Muscle of back (tissue), 13 donors: ENCODE data around the gene RAB14. TPM values are rescaled to one million over a fixed set of nuclear protein-coding genes. Genes with fewer than 3 reads are reported as not detected.

ENCODE experiments used
- DNase-seq, 3 donors: peaks; one replicate each; pipeline versions ENCODE4 v3.0.0 to v3.0.0-alpha.2; 2013
- long read RNA-seq, 9 donors: transcript quantifications; one replicate each; lab custom pipeline, GENCODE V29; 2026
- polyA plus RNA-seq, 10 donors: library from polyadenylated mRNA; unstranded; fragments of 120-200 nt; gene quantifications; one replicate each; pipeline ENCODE4 v1.2.1, GENCODE V29; 2013; ENCODE audit not compliant: insufficient read length in 10 of 10

The RAB14 gene
- polyA plus RNA-seq: 10 to 100 TPM; 48.6 to 68.1 (median 55.4) TPM
- long read RNA-seq, donor 1, full-length matches to known transcripts: 18 of 18 reads
- long read RNA-seq, donor 1, partial matches to known transcripts: 0 of 18 reads
- long read RNA-seq, donor 1, other reads (novel, unspliced or antisense): 0 of 18 reads
- long read RNA-seq, donor 2, full-length matches to known transcripts: 28 of 28 reads
- long read RNA-seq, donor 2, partial matches to known transcripts: 0 of 28 reads
- long read RNA-seq, donor 2, other reads (novel, unspliced or antisense): 0 of 28 reads
- long read RNA-seq, donor 3: 0 reads
- long read RNA-seq, donor 4, full-length matches to known transcripts: 20 of 20 reads
- long read RNA-seq, donor 4, partial matches to known transcripts: 0 of 20 reads
- long read RNA-seq, donor 4, other reads (novel, unspliced or antisense): 0 of 20 reads
- long read RNA-seq, donor 5, full-length matches to known transcripts: 27 of 35 reads
- long read RNA-seq, donor 5, partial matches to known transcripts: 8 of 35 reads
- long read RNA-seq, donor 5, other reads (novel, unspliced or antisense): 0 of 35 reads
- long read RNA-seq, donor 6, full-length matches to known transcripts: 30 of 30 reads
- long read RNA-seq, donor 6, partial matches to known transcripts: 0 of 30 reads
- long read RNA-seq, donor 6, other reads (novel, unspliced or antisense): 0 of 30 reads
- long read RNA-seq, donor 7, full-length matches to known transcripts: 20 of 20 reads
- long read RNA-seq, donor 7, partial matches to known transcripts: 0 of 20 reads
- long read RNA-seq, donor 7, other reads (novel, unspliced or antisense): 0 of 20 reads
- long read RNA-seq, donor 8, full-length matches to known transcripts: 18 of 18 reads
- long read RNA-seq, donor 8, partial matches to known transcripts: 0 of 18 reads
- long read RNA-seq, donor 8, other reads (novel, unspliced or antisense): 0 of 18 reads
- long read RNA-seq, donor 9, full-length matches to known transcripts: 3 of 3 reads
- long read RNA-seq, donor 9, partial matches to known transcripts: 0 of 3 reads
- long read RNA-seq, donor 9, other reads (novel, unspliced or antisense): 0 of 3 reads

GRCh38 chr9:121201738-121202533 lies at the start of gene RAB14:
TSS of gene RAB14 (minus strand) at chr9:121201869. CDS start at chr9:121193412, 8,457 bp downstream.
- peak; percentile 98 to 100 (median 100) for DNase-seq

DNA sequence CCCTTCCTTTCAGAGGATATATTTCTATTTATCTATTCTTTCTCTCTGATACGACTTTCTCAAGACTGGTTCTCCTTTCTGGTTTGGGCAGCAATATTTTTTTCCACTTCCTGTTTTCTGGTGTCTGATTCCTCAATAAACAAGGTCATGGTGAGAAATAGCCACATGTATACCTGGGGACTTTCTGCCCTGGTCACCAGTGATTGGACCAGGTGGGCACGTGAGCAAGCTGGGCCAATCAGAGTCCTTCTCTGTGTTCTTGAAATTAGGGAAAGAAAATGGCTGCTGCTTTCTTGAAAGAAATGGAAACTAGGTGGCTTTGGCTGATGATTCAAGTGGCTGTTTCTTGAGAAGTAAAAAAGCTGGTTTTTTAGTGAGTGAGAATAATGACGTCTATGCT lies 47.9 kb upstream of the RAB14 start:
- no peak for DNase-seq

DNA sequence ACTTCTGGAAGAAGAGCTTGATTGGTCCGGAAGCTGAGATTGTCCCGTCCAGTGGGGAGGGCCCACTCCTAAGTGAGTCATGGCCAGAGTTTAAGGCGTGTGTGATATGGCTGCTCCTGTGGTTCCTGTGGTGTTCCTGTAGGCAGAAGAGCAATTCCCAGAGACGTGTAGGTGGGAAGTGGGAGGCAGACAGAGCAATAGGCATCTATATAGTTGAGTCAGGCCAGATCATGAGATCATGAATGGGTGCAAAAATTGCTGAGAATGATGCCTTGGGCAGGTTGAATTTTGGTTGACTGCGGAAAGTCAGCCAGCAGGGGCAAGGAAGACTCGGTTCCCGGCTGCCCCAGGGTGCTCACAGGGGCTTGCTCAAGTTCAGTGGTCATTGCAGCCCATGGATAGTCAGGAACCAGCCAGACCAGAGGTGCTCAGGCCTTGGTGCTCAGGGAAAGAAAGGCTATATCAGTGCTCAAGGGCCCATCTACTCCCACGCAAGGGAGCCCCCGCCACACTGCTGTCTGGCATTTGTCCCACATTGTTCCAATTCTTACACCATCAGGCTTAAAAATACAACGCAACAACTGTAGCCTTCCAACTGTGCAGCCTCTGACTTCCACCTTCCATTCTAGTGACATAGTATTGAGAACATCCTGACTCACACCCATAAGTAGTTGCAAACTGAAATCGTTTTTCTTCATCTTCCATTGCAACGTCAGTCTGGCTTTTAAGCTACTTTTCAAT lies 45.3 kb upstream of the RAB14 start:
- DNase-seq: peak in 1 of 3 donors; percentile 77

GRCh38 chr9:121242959-121243346 lies 41.3 kb upstream of the RAB14 start:
- peak in 1 of 3 donors; percentile 63 for DNase-seq

- DNase-seq: peak in 1 of 3 donors; percentile 47
These were observed 40.7 kb upstream of the RAB14 start for GRCh38 chr9:121242219-121242958.

- DNase-seq: peak in 1 of 3 donors; percentile 59
These were observed 38.9 kb upstream of the RAB14 start for GRCh38 chr9:121240472-121241135.

DNA sequence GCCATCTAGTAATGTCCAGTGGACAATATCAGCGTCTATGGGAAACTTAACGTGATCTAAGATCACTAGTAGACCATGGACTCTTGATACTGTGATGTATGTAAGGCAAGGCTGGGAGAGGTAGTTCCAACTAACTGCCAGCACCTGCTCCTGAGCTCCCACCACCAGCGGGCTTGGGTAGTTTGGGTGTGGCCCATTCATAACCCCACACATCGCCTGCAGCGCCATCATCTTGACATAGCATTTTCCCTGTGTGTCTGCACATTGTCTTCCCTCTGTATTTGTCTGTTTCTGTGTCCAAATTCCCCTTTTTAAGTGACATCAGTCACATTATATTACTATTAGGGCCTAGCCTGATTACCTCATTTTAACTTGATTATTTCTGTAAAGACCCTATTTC lies 38.2 kb upstream of the RAB14 start:
- DNase-seq: no peak

DNA sequence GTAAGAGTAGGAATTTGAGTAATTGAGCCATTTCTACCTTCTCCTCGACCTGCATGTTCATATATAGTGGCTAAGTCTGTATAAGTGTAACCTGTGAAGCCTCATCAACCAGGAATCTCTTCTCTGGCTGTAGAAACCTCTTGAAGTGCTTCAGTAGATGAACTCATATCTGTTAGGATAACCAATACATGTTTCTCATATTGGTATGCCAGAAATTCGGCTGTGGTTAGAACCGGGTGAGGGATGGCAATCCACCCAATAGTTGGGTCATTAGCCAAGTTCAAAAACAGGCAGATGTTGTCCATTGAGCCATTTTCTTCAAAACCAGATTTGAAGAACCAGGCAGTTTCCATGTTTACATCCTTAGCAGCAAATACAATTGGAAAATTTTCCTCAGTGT lies 37.4 kb upstream of the RAB14 start:
- DNase-seq: no peak

DNA sequence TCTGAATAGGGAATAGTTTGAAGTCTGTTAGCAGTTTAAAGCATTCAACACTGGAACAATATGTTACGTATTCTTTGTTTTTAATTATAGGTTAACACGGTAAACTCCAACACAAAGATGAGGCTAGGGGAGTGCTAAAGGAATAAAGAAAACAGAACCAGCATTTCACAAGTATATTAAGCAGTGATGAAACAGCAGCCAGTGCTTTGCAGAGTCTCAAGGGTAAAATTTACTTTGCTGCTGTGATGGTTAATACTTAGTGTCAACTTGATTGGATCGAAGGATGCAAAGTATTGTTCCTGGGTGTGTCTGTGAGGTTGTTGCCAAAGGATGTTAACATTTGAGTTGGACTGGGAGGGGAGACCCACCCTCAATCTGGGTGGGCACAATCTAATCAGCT lies 36.2 kb upstream of the RAB14 start:
- DNase-seq: no peak

GRCh38 chr9:121235512-121235911 lies 33.8 kb upstream of the RAB14 start:
- DNase-seq: no peak

- no peak for DNase-seq
These were observed 33.1 kb upstream of the RAB14 start for GRCh38 chr9:121234832-121235161.

GRCh38 chr9:121233906-121234831 lies 32.5 kb upstream of the RAB14 start:
- DNase-seq: peak in 1 of 3 donors; percentile 40

DNA sequence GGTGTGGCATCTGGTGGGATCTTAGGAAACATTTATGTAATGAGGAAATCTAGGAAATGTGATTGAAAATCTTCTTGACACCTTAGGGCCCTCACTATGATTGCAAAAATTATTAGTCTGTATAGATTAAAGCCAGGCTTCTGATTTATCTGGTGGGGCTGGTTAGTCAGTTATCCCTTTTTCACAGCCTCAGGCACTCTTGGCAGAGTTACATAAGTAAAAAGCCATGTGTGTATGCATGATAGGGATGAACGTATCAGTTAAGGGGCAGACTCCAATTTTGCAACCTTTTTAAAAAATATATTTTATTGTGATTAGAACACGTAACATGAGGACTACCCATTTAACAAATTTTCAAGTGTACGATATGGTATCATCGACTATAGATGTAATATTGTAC lies 30.6 kb upstream of the RAB14 start:
- no peak for DNase-seq

GRCh38 chr9:121230256-121230655 lies 28.6 kb upstream of the RAB14 start:
- no peak for DNase-seq

DNA sequence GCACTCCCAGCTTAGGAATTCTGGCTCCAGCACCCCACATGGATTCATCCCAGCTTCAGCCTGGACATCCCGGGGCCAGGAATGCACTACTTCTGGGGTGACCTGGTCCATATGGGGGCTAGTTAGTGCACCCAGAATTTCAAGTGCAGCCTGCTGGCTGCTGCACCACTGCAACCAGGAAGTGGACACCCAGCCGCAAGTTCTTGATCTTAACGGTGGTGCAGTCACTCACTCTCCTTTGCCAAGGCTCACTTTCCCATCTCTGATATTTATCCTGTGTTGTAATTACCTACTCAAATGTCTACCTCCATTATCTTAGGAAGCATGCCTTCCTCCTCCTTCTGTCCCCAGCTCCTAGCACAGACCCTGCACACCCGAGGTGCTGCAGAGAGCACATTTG lies 26.2 kb upstream of the RAB14 start:
- no peak for DNase-seq

DNA sequence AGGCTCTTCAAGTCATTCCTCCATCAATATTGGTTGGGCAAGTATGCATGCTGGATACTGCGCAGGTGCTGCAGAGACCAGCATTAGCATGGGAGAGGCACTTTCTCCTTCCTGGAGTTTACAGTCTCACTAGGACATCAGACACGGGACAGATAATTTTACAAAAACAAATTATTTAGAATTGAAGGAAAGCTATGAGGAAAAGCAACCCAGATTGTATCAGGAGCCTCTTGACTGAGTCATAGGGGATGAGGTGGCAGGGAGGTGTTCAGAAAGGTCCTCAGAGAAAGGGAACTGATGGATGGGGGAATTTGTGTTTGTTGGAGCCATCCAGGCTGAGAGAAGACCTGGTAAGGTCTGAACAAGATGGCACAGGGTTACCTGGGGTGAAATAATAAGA lies 24.5 kb upstream of the RAB14 start:
- no peak for DNase-seq

GRCh38 chr9:121225240-121225639 lies 23.6 kb upstream of the RAB14 start:
- DNase-seq: no peak

DNA sequence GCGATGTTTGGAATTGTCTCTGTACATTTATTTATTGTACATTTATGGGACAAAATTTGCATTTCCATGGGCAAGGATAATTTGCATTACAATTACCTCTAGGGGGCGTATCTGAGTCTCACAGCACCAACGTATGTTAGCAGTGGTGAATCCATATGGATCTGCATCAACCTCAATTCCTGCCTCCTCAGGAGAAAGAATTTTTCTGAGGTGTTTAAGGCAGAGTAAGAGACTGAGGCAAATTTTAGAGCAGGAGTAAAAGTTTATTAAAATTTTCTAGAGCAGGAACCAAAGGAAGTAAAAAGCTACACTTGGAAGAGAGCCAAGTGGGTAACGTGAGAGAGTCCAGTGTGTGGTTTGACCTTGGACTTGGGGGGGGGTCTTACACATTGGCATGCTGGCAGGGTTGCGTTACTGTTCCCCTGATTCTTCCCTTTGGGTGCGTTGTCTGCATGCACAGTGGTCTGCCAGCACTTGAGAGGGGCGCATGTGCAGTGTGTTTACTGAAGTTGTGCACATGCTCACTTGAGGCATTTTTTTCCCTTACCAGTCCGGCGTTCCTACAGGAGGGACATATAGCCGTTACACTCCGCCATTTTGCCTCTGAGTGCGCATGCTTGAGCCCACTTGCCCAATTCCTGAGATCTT lies 21.0 kb upstream of the RAB14 start:
- DNase-seq: no peak
